Ascending aorta (tissue), 2 donors: ENCODE measurements around the gene TRIB2. TPM values are rescaled to one million over a fixed set of nuclear protein-coding genes. Genes with fewer than 3 reads are reported as not detected.

Experiments
- DNase-seq, 2 donors: peaks; one replicate each; pipeline ENCODE4 v3.0.0-alpha.2; 2019; ENCODE audit warnings: low spot score in 2 of 2
- H3K27ac ChIP-seq, 2 donors: fragments of 200-600 bp; sonication (generic); one replicate each; pipeline ENCODE4 v1.5.1; 2016 to 2017; ENCODE audit warnings: mild to moderate bottlenecking in 1 of 2
- H3K27me3 ChIP-seq: fragments of 200-600 bp; sonication (generic); one replicate; pipeline ENCODE4 v1.5.1; 2017
- H3K36me3 ChIP-seq, 2 donors: fragments of 200-600 bp; sonication (generic); one replicate each; pipeline ENCODE4 v1.5.1; 2016
- H3K4me1 ChIP-seq, 2 donors: fragments of 200-600 bp; sonication (generic); one replicate each; pipeline ENCODE4 v1.5.1; 2016 to 2017; ENCODE audit warnings: mild to moderate bottlenecking in 1 of 2
- H3K4me3 ChIP-seq, 2 donors: fragments of 200-600 bp; sonication (generic); one replicate each; pipeline ENCODE4 v1.5.1; 2016 to 2017; ENCODE audit warnings: mild to moderate bottlenecking in 1 of 2
- H3K9me3 ChIP-seq, 2 donors: fragments of 200-600 bp; sonication (generic); one replicate each; pipeline ENCODE4 v1.5.1; 2016
- CTCF ChIP-seq, 3 experiments: fragments of 200-600 bp in 2 of 3; fragments of 450-650 bp in 1 of 3; sonication (generic) in 2 of 3; IDR thresholded peaks; one replicate each; pipeline ENCODE4 v1.5.1; 2016 to 2019; ENCODE audit warnings: antibody characterized with exemption in 3 of 3, mild to moderate bottlenecking in 1 of 3, moderate library complexity in 1 of 3
- intact Hi-C: fragments of 100-400 bp; cut with DNase I; formaldehyde crosslinking; loops from one replicate; pipeline ENCODE4 v1.15.1; 2023
- total RNA-seq: library from RNA; depleted of rRNA; stranded (reverse); fragments of >200 nt; gene quantifications from one replicate; pipeline ENCODE4 v1.1.0, GENCODE V29; 2016

Gene TRIB2
- total RNA-seq, 1 donor from 2014 or later = 55.6 TPM

DNA sequence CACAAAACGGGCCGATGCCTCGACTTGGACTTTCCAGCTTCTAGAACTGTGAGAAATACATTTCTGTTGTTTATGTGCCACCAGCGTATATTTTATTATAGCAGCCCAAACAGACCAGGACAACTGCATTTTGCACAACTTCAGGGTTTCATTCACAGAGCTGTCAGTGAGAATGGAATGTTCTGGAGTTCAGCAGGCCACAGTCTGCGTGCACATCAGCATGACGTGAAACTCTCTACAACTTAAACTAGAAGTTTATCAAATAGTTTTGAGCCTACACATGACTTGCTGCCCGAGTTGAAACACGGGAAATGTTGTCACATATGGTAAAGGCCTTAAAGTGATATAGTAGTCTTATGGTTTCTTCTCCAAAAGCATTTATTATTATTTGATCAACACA, 3.9 kb upstream of the TRIB2 start:
- Histone ChIP-seq H3K36me3 (no peaks in the 10 kb centered on the region), H3K4me1 (peaks cover 12 to 17% of the 10 kb centered on the region in 2 donors), H3K4me3 (no peak overlapping the region), H3K9me3 (no peaks in the 10 kb centered on the region), H3K27me3 (no peaks in the 10 kb centered on the region), H3K27ac (peak overlapping the region; percentile 92 to 95)
- intact Hi-C loops = loop anchor here (10.0 kb wide), 2 partner anchors 968 to 1318 kb away; partner anchors contain the start of gene LPIN1
- TF ChIP-seq CTCF (IDR thresholded peaks at IDR 0.05) = no peak
- no peak for DNase-seq

DNA sequence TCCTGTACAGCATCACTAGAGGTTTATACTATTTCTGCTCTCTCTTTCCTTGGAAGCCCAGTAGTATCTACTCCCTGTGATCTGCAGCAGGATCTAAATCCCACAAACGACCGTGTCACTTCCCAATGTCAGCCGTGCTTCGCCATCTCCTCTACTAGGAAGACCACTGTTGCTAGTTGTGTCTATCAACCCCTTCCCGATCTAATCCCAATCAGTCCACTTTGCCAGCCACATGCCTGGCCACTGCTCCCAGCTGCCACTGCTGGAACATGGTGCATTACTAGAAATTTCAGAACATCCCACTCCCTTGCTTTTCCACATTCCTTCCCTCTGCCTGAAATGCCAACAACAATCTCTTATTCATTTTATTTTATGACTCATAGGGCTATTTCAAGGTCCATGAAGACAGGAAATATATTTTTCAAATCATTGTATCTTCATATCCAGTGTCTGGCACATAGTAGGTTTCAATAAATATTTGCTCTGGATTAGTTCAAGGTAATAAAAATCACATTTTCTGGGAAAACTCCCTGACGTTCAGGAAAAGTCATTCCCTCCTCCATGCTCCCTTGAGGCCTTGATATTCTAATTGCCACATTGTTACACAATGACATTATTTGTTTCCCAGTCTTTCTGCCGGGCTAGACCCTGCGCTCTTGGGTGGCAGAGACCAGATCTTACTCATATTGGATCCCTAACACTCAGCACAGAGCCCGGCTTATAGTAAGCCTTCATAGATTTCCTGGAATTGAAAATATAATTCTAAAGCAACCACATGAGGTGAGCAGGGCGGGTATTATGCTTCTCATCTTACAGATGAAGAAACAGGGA, 2.1 kb upstream of the TRIB2 start:
- TF ChIP-seq CTCF (IDR thresholded peaks at IDR 0.05) = no peak
- Histone ChIP-seq H3K9me3 (no peaks in the 10 kb centered on the region), H3K27me3 (no peaks in the 10 kb centered on the region), H3K4me1 (peaks cover 12 to 17% of the 10 kb centered on the region in 2 donors), H3K36me3 (no peaks in the 10 kb centered on the region), H3K27ac (peak overlapping the region; percentile 92 to 95), H3K4me3 (peak overlapping the region; percentile 80 to 91)
- peak in 1 of 2 donors; percentile 83 for DNase-seq
- intact Hi-C loops = loop anchor here (2.0 to 10.0 kb wide), 7 partner anchors 157 to 1902 kb away; partner anchors contain the start of genes LPIN1 and PDIA6

- TF ChIP-seq CTCF (IDR thresholded peaks at IDR 0.05) = no peak
- no peaks in the 10 kb centered on the region for H3K9me3 ChIP-seq
- peaks cover 12 to 17% of the 10 kb centered on the region in 2 donors for H3K4me1 ChIP-seq
- H3K4me3 ChIP-seq = peak overlapping the region; percentile 80 to 91
- peak overlapping the region; percentile 92 to 95 for H3K27ac ChIP-seq
- no peaks in the 10 kb centered on the region for H3K27me3 ChIP-seq
- H3K36me3 ChIP-seq = no peaks in the 10 kb centered on the region
- DNase-seq = no peak
- intact Hi-C loops = loop anchor here (2.0 to 10.0 kb wide), 12 partner anchors 31 to 1903 kb away; partner anchors contain the start of genes LPIN1 and PDIA6
Observed at GRCh38 chr2:12715258-12716031, 1.3 kb upstream of the TRIB2 start.

- peaks cover 12 to 19% of the 10 kb centered on the region in 2 donors for H3K4me1 ChIP-seq
- TF ChIP-seq CTCF (IDR thresholded peaks at IDR 0.05) = peak; percentile 40 to 65 (median 44)
- DNase-seq = peak in 1 of 2 donors; percentile 84
- H3K27me3 ChIP-seq = no peaks in the 10 kb centered on the region
- H3K4me3 ChIP-seq = peak overlapping the region; percentile 80 to 91
- peak overlapping the region; percentile 92 to 95 for H3K27ac ChIP-seq
- no peaks in the 10 kb centered on the region for H3K36me3 ChIP-seq
- intact Hi-C loops = loop anchor here (2.0 to 10.0 kb wide), 11 partner anchors 31 to 1904 kb away; partner anchors contain the start of genes LPIN1 and PDIA6
- no peaks in the 10 kb centered on the region for H3K9me3 ChIP-seq
Observed at GRCh38 chr2:12716032-12716281, 779 bp upstream of the TRIB2 start.

DNA sequence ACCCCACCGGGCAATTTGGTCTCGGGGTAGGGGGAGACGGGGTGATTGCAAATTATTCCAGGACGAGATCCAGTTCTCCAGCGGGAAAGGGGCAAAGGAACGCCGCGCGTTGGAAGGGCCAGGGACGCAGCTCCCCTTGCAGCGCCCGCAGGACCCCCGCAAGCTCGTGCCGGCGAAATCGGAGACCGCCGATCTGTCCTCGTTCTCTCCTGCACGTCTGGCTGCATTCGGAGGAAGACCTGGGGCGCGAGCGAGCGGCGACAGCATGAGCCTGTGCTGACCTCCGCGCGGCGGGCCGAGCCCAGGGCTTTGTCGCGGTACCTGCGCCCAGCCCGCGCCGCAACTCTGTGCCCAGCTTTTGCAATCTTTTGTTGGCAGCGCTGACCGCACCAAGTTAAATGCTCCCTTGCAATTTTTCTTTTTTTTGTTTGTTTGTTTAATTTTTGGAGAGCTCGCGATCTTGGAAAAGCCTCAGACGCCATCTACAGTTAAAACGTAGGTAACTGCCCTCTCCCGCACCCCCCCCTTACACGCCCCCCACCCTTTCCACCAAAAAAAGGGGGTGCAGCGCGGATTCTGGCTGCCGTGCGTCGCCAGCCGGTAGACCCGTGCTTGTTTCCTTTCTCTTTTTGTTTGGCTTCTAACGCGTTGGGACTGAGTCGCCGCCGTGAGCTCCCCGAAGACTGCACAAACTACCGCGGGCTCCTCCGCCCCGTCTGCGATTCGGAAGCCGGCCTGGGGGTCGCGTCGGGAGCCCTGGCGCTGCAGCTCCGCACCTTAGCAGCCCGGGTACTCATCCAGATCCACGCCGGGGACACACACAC, 667 bp downstream of the TRIB2 start:
- Histone ChIP-seq H3K4me1 (peaks cover 12 to 25% of the 10 kb centered on the region in 2 donors), H3K27ac (peak overlapping the region; percentile 92 to 95), H3K36me3 (no peaks in the 10 kb centered on the region), H3K4me3 (peak overlapping the region; percentile 80 to 91), H3K27me3 (no peaks in the 10 kb centered on the region), H3K9me3 (no peaks in the 10 kb centered on the region)
- DNase-seq = peak in 1 of 2 donors; percentile 80
- intact Hi-C loops = loop anchor here (2.0 to 10.0 kb wide), 13 partner anchors 33 to 1905 kb away; partner anchors contain the start of genes LPIN1 and PDIA6
- peak in 2 of 3 experiments; percentile 45 to 75 for TF ChIP-seq CTCF (IDR thresholded peaks at IDR 0.05)
